AG04450 (cell line): ENCODE results near the gene ACSL6. TPM values are rescaled to one million over a fixed set of nuclear protein-coding genes. Genes with fewer than 3 reads are reported as not detected.
"Not testable (repeated sequence)": the region's sequence is repeated elsewhere in the genome, so short reads cannot be mapped to it uniquely, and the experiment has no call there.

Source experiments
- CTCF ChIA-PET: fragments of 300-600, 350-600 bp; formaldehyde crosslinking; extraction: SDS; loops from one replicate; lab custom pipeline; 2022; ENCODE audit warnings: antibody characterized with exemption, inconsistent platforms; lab: Charles Lee
- POLR2A ChIA-PET: fragments of 350-600 bp; formaldehyde crosslinking; extraction: SDS; loops from one replicate; lab custom pipeline; 2021; ENCODE audit warnings: antibody characterized with exemption, inconsistent platforms; lab: Yijun Ruan, JAX
- DNase-seq: peaks from one replicate; pipeline ENCODE4 v3.0.0-alpha.2; 2011; ENCODE audit warnings: low read depth, low spot score
- H3K27ac ChIP-seq: one replicate; pipeline ENCODE4 v1.5.1; 2012; ENCODE audit warnings: low read depth, low read length, control low read depth
- H3K27me3 ChIP-seq: one replicate; pipeline ENCODE4 v1.6.0; 2012; ENCODE audit warnings: low read length; ENCODE audit not compliant: control insufficient read depth, insufficient read depth
- H3K4me3 ChIP-seq: 2 replicates; pipeline ENCODE4 v1.5.1; 2011; ENCODE audit warnings: mild to moderate bottlenecking, low read depth, low read length, control low read depth
- H3K9me3 ChIP-seq: 2 replicates; pipeline ENCODE4 v1.5.1; 2012; ENCODE audit warnings: low read length; ENCODE audit not compliant: control insufficient read depth, insufficient read depth
- polyA plus RNA-seq: library from polyadenylated mRNA; depleted of rRNA; stranded (reverse); fragments of >200 nt; gene quantifications from 2 replicates; pipeline ENCODE4 v1.2.3, GENCODE V29; 2011; rRNA removed
- TF ChIP-seq, protein P1 (sequence below): IDR thresholded peaks from 2 replicates; pipeline ENCODE4 v1.5.1; 2011; ENCODE audit warnings: low read depth, low read length, control low read depth, inconsistent platforms

Gene ACSL6
- polyA plus RNA-seq, 1 experiment, result not detected

DNA sequence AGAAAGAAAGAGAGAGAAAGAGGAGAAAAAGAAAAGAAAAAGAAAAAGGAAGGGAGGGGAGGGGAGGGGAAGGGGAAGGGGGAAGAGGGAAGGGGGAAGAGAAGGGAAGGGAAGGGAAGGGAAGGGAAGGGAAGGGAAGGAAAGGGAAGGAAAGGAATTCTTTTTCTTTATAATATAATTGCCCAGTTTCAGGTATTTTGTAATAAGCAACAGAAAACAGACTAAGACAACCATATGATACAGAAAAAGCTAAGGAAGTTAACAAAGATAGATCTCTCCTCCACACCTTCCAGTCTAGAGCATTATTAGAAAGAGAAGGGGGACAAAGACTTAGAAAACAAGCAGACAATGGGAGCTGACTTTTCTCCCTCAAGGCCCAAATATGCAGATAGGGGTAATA lies 97.0 kb downstream of the ACSL6 start:
- no peaks in the 10 kb centered on the region for H3K27me3 ChIP-seq
- TF ChIP-seq, protein P1, sequence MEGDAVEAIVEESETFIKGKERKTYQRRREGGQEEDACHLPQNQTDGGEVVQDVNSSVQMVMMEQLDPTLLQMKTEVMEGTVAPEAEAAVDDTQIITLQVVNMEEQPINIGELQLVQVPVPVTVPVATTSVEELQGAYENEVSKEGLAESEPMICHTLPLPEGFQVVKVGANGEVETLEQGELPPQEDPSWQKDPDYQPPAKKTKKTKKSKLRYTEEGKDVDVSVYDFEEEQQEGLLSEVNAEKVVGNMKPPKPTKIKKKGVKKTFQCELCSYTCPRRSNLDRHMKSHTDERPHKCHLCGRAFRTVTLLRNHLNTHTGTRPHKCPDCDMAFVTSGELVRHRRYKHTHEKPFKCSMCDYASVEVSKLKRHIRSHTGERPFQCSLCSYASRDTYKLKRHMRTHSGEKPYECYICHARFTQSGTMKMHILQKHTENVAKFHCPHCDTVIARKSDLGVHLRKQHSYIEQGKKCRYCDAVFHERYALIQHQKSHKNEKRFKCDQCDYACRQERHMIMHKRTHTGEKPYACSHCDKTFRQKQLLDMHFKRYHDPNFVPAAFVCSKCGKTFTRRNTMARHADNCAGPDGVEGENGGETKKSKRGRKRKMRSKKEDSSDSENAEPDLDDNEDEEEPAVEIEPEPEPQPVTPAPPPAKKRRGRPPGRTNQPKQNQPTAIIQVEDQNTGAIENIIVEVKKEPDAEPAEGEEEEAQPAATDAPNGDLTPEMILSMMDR, result no peak
- no peak overlapping the region for H3K27ac ChIP-seq
- H3K9me3 ChIP-seq, result no peaks in the 10 kb centered on the region
- POLR2A ChIA-PET, result no interaction called here
- CTCF ChIA-PET, result no interaction called here
- no peak for DNase-seq
- no peak overlapping the region for H3K4me3 ChIP-seq

DNA sequence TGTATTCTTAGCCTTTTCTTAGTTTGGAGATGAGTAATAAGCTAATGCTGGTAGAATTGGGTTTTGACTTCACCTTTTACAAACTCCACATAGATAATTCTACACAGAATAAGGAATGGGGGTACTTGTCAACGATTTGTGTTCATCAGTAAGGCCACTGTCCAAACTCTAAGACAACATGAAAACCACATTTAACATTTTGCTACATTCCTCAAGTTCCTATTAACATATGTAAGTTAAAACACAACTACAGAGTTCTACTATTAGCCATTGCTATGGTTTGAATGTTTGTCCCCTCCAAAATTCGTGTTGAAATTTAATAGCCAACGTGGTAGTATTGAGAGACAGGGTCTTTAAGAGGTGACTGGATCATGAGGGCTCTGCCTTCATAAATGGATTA lies 97.9 kb downstream of the ACSL6 start:
- no peak overlapping the region for H3K4me3 ChIP-seq
- TF ChIP-seq, protein P1, result no peak
- H3K27me3 ChIP-seq, result no peaks in the 10 kb centered on the region
- CTCF ChIA-PET, result no interaction called here
- POLR2A ChIA-PET, result no interaction called here
- H3K9me3 ChIP-seq, result no peaks in the 10 kb centered on the region
- DNase-seq, result no peak
- H3K27ac ChIP-seq, result no peak overlapping the region

DNA sequence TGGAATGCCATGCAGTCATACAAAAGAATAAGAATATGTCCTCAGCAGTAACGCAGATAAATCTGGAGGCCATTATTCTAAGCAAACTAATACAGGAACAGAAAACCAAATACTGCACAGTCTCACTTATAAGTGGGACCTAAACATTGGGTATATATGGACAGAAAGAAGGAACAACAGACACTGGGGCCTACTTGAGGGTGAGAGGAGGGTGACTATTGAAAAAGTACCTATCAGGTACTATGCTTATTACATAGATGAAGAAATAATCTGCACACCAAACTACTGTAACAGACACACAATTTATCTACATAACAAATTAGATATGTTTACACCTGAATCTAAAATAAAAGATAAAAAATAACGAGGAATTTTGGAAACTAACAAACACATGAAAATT lies 104.8 kb downstream of the ACSL6 start:
- POLR2A ChIA-PET, result no interaction called here
- CTCF ChIA-PET, result no interaction called here

DNA sequence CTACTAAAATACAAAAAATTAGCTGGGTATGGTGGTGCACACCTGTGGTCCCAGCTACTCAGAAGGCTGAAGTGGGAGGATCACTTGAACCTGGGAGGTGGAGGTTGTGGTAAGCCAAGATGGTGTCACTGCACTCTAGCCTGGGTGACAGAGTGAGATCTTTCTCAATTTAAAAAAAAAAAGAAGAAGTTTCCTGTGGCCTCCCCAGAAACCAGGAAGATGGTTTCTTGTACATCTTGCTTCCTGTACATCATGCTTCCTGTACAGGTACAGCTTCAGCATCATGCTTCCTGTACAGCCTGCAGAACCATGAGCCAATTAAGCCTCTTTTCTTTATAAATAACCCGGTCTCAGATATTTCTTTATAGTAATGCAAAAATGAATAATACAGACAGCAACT lies 109.2 kb downstream of the ACSL6 start:
- CTCF ChIA-PET, H3K27me3 ChIP-seq, H3K27ac ChIP-seq, DNase-seq, H3K9me3 ChIP-seq, H3K4me3 ChIP-seq, POLR2A ChIA-PET: not testable (repeated sequence)

More for the DNA sequence above, 104.8 kb downstream of the ACSL6 start:
- TF ChIP-seq, protein P1, result no peak
- no peaks in the 10 kb centered on the region for H3K9me3 ChIP-seq
- DNase-seq, result no peak
- H3K27ac ChIP-seq, result no peak overlapping the region
- H3K27me3 ChIP-seq, result no peaks in the 10 kb centered on the region
- no peak overlapping the region for H3K4me3 ChIP-seq

Other genes starting within 250 kb of the ACSL6 start
- gene FNIP1, start 214.6 kb downstream of the ACSL6 start, polyA plus RNA-seq, result 13.4 and 15.8 TPM in 2 replicates
- not detected in 2 replicates for gene MEIKIN, start 66.0 kb downstream of the ACSL6 start, polyA plus RNA-seq
- not detected in 2 replicates for gene IL3, start 49.0 kb upstream of the ACSL6 start, polyA plus RNA-seq
- gene CSF2, start 62.1 kb upstream of the ACSL6 start, polyA plus RNA-seq, result not detected in 2 replicates
- gene P4HA2, start 216.2 kb upstream of the ACSL6 start, polyA plus RNA-seq, result 178 and 186 TPM in 2 replicates
- gene PDLIM4, start 246.0 kb upstream of the ACSL6 start, polyA plus RNA-seq, result 43.4 and 64.2 TPM in 2 replicates